ENCODE results near the gene APOBEC2. TPM values are rescaled to one million over a fixed set of nuclear protein-coding genes. Genes with fewer than 3 reads are reported as not detected.
A peak's percentile ranks its signal among the peaks of the same experiment; 100 is the strongest.
"Not testable (repeated sequence)": the region's sequence is repeated elsewhere in the genome, so short reads cannot be mapped to it uniquely, and the experiment has no call there.

The APOBEC2 gene
- under 1 TPM in 3 of 4 donors, not detected in 1; 0.38 to 0.66 (median 0.52) TPM for polyA plus RNA-seq (ENCODE audit: insufficient read length in 4 of 4)

DNA sequence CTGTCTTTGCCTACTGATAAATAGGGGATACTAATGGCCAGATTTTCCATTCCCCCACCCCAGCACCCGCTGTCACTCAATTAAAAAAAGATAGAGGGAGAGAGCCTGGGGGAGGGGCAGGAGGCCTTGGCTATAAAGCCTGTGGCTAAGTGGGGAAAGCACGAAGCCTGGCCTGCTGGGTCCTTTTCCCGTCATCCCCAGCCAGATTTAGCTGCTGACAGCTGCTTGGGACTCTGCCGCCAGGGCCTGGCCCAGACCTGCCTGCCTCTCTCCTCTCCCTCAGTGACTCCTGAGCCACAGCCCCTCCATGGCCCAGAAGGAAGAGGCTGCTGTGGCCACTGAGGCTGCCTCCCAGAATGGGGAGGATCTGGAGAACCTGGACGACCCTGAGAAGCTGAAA, at the start of gene APOBEC2:
Gene APOBEC2 (plus strand): TSS at position 162 of the 400 bp plus-strand sequence. CDS start 146 bp downstream, at position 308.
- no peak for DNase-seq (ENCODE audit: low read depth in 4 of 4, low spot score in 2 of 4)

DNA sequence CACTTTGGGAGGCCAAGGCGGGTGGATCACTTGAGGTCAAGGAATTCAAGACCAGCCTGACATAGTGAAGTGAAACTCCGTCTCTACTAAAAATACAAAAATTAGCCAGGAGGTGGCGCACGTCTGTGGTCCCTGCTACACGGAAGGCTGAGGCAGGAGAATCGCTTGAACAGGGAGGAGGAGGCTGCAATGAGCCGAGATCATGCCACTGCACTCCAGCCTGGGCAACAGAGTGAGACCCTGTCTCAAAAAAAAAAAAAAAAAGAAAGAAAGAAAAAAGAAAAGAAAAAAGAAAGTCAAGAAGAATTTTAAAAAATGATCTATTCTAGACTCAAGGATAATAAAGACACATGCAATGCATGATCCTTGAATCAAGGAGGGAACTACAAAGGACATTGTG, 46.8 kb upstream of the APOBEC2 start:
- not testable (repeated sequence) for DNase-seq (ENCODE audit: low read depth in 4 of 4, low spot score in 2 of 4)

DNA sequence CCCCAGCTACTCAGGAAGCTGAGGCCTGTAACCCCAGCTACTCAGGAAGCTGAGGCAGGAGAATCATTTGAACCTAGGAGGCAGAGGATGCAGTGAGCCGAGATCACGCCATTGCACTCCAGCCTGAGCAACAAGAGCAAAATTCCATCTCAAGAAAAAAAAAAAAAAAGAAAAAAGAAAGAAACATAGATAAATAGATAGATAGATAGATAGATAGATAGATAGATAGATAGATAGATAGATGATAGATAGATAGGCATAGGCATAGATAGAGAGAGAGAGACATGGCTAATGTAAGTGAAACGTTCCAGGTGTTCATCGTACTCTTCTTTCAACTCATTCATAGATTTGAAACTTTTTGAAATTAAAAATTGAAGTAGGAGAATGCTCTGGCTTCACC, 46.0 kb upstream of the APOBEC2 start:
- DNase-seq (ENCODE audit: low read depth in 4 of 4, low spot score in 2 of 4): not testable (repeated sequence)

- no peak for DNase-seq (ENCODE audit: low read depth in 4 of 4, low spot score in 2 of 4)
These were observed 45.0 kb upstream of the APOBEC2 start for GRCh38 chr6:41008011-41008410.

GRCh38 chr6:41009669-41010068, 43.3 kb upstream of the APOBEC2 start:
- DNase-seq (ENCODE audit: low read depth in 4 of 4, low spot score in 2 of 4): no peak

DNA sequence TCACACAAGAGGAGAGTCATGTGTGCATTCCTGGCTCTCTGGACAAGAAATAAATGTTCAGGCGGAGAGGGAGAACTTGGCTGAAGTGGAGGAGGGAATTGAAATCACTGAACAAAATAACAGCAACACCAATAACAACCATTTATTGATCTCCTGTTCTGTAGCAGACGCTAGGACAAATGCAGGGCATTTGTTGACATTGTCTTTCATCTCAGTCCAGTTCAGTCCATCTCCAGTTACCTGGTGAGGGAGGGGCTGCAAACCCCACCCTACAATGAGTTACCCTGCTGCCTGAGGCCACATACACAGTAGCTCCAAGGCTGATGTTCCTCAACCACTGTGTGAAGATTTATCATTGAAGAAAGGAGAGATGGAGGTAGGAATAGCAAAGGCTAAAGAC, 41.3 kb upstream of the APOBEC2 start:
- no peak for DNase-seq (ENCODE audit: low read depth in 4 of 4, low spot score in 2 of 4)

- no peak for DNase-seq (ENCODE audit: low read depth in 4 of 4, low spot score in 2 of 4)
These were observed 39.4 kb upstream of the APOBEC2 start for GRCh38 chr6:41013466-41014153.

DNA sequence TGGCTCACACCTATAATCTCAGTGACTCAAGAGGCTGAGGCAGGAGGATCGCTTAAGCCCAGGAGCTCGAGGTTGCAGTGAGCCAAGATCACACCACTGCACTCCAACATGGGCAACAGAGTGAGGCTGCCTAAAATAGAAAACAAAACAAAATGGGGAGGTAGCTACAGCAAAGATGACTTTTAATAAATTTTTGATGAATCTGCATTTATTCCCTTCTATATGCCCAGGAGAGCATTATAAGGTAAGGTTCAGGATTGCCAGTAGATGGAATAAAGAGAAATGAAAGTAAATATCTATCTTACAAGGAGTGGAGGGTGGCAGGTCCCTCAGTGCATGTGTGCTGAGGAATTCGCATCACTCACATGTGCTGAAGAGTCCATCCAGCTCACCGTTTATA, 38.2 kb upstream of the APOBEC2 start:
- DNase-seq (ENCODE audit: low read depth in 4 of 4, low spot score in 2 of 4): no peak

GRCh38 chr6:41015860-41016259, 37.1 kb upstream of the APOBEC2 start:
- DNase-seq (ENCODE audit: low read depth in 4 of 4, low spot score in 2 of 4): not testable (repeated sequence)

GRCh38 chr6:41017663-41018062, 35.3 kb upstream of the APOBEC2 start:
- no peak for DNase-seq (ENCODE audit: low read depth in 4 of 4, low spot score in 2 of 4)

- DNase-seq (ENCODE audit: low read depth in 4 of 4, low spot score in 2 of 4): no peak
These were observed 31.2 kb upstream of the APOBEC2 start for GRCh38 chr6:41021832-41022231.

GRCh38 chr6:41022294-41022693, 30.7 kb upstream of the APOBEC2 start:
- DNase-seq (ENCODE audit: low read depth in 4 of 4, low spot score in 2 of 4): no peak

GRCh38 chr6:41023114-41023513, 29.9 kb upstream of the APOBEC2 start:
- no peak for DNase-seq (ENCODE audit: low read depth in 4 of 4, low spot score in 2 of 4)

DNA sequence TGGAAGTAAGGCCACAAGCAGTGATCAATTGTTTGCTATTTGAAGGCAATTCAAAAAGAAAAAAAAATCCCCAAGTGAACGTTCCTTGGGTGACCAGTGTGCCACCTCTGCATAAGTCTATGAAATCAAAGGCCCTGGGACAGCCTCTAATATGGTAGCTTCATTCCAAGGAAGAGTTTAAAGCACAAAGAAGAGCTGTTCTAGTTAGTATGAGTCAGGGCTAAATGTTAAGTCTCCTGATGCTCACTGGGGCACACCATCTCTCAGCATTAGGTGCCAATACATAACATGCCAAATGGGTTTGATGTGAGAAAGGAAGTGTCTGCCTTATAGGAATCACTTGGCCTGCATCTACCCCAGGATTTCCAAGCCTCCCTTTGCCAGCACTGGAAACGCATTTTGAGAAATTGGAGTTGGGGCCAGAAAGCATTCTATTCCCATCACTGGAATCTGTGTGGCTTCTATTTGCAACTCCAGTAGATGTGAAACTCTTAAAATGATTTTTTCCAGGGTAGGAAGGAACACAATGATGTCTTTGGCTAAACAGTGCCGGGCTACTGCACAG, 27.0 kb upstream of the APOBEC2 start:
- no peak for DNase-seq (ENCODE audit: low read depth in 4 of 4, low spot score in 2 of 4)

- DNase-seq (ENCODE audit: low read depth in 4 of 4, low spot score in 2 of 4): peak in 1 of 4 donors; percentile 43
These were observed 25.8 kb upstream of the APOBEC2 start for GRCh38 chr6:41027241-41027640.

DNA sequence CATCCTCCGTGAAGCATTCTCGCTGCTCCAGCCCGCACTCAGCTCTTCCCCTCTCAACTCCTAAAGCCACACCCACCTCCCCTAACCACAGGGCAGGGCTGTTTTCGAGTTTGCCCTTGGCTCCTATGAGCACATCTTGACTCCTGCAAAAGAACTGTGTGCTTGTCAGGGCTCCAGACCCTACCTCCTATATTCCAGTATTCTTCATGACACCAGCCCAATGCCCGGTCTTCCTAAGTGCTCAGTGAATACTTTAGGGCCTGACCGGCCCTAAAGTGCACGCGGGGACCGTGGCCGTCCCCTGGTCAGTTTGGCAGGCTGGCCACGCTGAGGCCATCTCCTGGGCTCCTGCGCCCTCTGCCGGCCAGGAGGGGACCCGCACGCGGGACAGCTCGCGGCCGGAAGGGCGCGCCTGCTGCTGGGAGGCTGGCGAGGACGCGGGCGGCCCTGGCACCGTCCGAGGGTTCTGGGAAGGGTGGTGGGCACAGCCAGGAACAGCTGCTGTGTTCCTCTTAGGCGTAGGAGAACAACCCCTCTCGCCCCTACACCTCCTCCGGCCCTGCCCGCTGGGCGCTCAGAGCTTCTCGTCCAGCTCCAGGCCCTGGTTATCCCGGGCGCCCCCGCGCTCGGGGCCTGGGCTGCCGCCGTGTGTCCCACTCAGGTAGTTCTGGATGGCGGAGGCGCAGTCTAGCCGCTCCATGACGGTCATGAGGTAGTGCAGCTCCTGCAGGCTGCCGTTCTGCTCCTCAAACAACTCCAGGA, 25.0 kb upstream of the APOBEC2 start:
- peak; percentile 74 to 92 (median 82) for DNase-seq (ENCODE audit: low read depth in 4 of 4, low spot score in 2 of 4)

GRCh38 chr6:41028561-41029412, 24.2 kb upstream of the APOBEC2 start:
- peak in 3 of 4 donors; percentile 49 to 81 (median 50) for DNase-seq (ENCODE audit: low read depth in 4 of 4, low spot score in 2 of 4)

DNA sequence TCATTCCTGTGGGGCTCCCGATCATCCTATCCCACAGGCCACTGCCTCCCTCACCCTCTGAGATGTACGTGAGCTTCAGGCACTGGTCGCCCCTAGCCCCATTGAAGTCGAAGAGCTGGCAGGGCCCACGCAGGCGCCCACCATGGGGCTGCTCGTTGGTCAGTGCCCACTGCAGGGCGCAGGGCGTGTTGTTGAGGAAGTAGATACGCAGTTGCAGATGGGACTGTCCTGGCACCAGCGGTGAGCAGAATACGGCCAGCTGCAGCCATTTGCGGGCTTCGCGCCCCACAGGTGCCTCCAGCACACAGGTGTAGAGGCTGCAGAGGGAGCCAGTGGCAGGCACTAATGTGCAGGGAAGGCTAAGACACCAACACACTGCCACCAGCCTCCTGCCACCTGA, 20.2 kb upstream of the APOBEC2 start:
- DNase-seq (ENCODE audit: low read depth in 4 of 4, low spot score in 2 of 4): no peak

DNA sequence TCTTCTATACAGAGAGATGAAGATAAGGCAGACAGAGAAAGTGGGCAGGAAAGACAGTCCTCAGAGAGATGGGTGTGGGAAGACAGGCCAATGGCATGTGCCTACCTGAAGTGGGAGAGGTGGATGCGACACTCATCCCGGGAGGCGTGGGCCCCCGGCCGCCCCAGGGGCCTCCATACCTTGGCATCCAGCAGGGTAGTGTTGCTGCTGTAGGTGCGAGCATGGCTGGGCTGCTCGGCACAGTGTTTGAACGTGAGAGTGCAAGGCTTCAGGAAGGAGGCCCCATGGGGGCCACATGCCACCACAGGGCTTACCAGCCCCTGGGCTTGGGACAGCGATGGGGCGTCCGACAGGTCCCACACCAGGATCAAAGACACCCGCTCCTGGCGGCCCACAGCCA, 19.2 kb upstream of the APOBEC2 start:
- DNase-seq (ENCODE audit: low read depth in 4 of 4, low spot score in 2 of 4): no peak

DNA sequence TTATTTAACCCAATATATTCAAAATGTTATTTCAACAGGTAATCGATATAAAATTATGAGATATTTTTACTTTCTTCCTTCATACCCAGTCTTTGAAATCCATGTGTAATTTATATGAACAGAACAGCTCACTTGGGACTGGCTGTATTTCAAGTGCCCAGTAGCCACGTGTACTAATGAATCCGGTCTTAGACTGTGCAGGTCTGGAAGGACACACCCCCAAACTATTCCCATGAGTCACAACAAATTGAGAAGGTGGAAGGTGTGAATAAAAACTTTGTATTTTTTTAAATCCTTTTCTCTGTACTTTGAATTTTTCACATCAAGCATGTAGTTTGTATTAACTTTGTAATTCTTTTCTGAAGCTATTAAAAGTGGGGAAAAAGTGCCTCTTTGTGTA, 16.8 kb upstream of the APOBEC2 start:
- DNase-seq (ENCODE audit: low read depth in 4 of 4, low spot score in 2 of 4): no peak

GRCh38 chr6:41036601-41037000, 16.4 kb upstream of the APOBEC2 start:
- DNase-seq (ENCODE audit: low read depth in 4 of 4, low spot score in 2 of 4): no peak

Measured in left renal cortex interstitium (tissue), 4 donors.